ENCODE measurements around the gene MYL5. TPM values are rescaled to one million over a fixed set of nuclear protein-coding genes. Genes with fewer than 3 reads are reported as not detected.

Gene MYL5
- total and polyA plus RNA-seq, 2 of the 13 experiments (the other 11 are each of a cell fraction or from before 2014, with no cell fraction given): 6.5 to 16.0 TPM

DNA sequence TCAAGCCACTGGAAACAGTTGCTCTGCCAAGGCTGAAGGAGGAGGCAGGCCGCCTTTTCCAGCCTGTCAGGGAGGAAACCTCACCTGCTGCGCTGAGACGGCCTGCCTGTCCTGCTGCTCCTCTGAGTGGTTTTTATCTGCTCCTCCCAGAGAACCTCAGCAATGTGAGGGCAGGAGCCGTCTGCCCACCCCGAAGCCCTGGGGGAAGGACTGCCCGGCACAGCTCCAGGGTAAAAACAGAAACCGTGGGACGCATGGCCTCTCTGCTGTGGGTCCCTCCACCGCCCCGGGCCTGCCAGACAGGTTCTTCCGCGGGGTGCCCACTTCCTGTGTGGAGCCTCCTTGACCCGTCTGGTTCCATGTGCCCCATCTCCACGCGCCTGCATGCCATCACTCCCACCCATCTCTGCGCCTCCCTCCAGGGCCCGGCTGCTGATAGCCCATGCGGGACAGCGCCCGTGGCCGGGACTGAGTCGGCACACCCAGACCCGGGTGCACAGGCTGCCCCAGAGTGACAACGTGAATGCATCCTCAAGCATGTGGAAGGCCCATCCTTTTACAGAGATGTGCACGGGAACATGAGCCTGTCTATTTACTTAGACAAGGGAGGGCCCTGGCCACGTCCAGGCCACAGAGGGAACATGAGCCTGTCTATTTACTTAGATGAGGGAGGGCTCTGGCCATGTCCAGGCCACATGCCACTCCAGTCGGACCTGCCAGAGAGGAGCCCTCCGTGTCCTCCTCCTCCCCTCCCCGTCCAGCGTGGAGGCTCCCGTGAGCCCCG lies 18.6 kb downstream of the MYL5 start (continued):
- TF ChIP-seq, protein P1, sequence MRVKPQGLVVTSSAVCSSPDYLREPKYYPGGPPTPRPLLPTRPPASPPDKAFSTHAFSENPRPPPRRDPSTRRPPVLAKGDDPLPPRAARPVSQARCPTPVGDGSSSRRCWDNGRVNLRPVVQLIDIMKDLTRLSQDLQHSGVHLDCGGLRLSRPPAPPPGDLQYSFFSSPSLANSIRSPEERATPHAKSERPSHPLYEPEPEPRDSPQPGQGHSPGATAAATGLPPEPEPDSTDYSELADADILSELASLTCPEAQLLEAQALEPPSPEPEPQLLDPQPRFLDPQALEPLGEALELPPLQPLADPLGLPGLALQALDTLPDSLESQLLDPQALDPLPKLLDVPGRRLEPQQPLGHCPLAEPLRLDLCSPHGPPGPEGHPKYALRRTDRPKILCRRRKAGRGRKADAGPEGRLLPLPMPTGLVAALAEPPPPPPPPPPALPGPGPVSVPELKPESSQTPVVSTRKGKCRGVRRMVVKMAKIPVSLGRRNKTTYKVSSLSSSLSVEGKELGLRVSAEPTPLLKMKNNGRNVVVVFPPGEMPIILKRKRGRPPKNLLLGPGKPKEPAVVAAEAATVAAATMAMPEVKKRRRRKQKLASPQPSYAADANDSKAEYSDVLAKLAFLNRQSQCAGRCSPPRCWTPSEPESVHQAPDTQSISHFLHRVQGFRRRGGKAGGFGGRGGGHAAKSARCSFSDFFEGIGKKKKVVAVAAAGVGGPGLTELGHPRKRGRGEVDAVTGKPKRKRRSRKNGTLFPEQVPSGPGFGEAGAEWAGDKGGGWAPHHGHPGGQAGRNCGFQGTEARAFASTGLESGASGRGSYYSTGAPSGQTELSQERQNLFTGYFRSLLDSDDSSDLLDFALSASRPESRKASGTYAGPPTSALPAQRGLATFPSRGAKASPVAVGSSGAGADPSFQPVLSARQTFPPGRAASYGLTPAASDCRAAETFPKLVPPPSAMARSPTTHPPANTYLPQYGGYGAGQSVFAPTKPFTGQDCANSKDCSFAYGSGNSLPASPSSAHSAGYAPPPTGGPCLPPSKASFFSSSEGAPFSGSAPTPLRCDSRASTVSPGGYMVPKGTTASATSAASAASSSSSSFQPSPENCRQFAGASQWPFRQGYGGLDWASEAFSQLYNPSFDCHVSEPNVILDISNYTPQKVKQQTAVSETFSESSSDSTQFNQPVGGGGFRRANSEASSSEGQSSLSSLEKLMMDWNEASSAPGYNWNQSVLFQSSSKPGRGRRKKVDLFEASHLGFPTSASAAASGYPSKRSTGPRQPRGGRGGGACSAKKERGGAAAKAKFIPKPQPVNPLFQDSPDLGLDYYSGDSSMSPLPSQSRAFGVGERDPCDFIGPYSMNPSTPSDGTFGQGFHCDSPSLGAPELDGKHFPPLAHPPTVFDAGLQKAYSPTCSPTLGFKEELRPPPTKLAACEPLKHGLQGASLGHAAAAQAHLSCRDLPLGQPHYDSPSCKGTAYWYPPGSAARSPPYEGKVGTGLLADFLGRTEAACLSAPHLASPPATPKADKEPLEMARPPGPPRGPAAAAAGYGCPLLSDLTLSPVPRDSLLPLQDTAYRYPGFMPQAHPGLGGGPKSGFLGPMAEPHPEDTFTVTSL (CRISPR knock-in tag; IDR thresholded peaks at IDR 0.05; ENCODE audit: borderline replicate concordance): peak; percentile 50; the same call in 1 of the 2 replicates
- TF ChIP-seq MBD4 (IDR thresholded peaks at IDR 0.05; ENCODE audit: borderline replicate concordance, low read length) (no peak), HOXA5 (CRISPR knock-in tag; IDR thresholded peaks at IDR 0.05) (no peak), ELF3 (CRISPR knock-in tag; IDR thresholded peaks at IDR 0.05) (peak; percentile 73), NR2F6 (IDR thresholded peaks at IDR 0.05) (no peak), NR2F6 (CRISPR knock-in tag; IDR thresholded peaks at IDR 0.05) (peak; percentile 69), ZNF780A (CRISPR knock-in tag; IDR thresholded peaks at IDR 0.05) (no peak), YEATS4 (CRISPR knock-in tag; IDR thresholded peaks at IDR 0.05; ENCODE audit: borderline replicate concordance) (no peak), TBP (CRISPR knock-in tag; IDR thresholded peaks at IDR 0.05) (no peak), SMAD9 (CRISPR knock-in tag; IDR thresholded peaks at IDR 0.05) (no peak), HOXA9 (CRISPR knock-in tag; IDR thresholded peaks at IDR 0.05; ENCODE audit: borderline replicate concordance) (no peak), POLR2AphosphoS2 (IDR thresholded peaks at IDR 0.05; ENCODE audit: low read depth, low read length) (no peak), ZNF496 (CRISPR knock-in tag; IDR thresholded peaks at IDR 0.05; ENCODE audit: insufficient replicate concordance) (no peak), RFX5 (IDR thresholded peaks at IDR 0.05; ENCODE audit: low read depth, low read length) (no peak), FOXK1 (CRISPR knock-in tag; IDR thresholded peaks at IDR 0.05; ENCODE audit: borderline replicate concordance, low read depth) (peak; percentile 60; the same call in 1 of the 2 replicates), MXI1 (IDR thresholded peaks at IDR 0.05; ENCODE audit: borderline replicate concordance, low read depth, low read length) (peak; percentile 61; the same call in 2 of the 3 replicates), ZNF598 (CRISPR knock-in tag; IDR thresholded peaks at IDR 0.05; ENCODE audit: borderline replicate concordance) (no peak; the same call in 1 of the 2 replicates)
- TF ChIP-seq, protein P2, sequence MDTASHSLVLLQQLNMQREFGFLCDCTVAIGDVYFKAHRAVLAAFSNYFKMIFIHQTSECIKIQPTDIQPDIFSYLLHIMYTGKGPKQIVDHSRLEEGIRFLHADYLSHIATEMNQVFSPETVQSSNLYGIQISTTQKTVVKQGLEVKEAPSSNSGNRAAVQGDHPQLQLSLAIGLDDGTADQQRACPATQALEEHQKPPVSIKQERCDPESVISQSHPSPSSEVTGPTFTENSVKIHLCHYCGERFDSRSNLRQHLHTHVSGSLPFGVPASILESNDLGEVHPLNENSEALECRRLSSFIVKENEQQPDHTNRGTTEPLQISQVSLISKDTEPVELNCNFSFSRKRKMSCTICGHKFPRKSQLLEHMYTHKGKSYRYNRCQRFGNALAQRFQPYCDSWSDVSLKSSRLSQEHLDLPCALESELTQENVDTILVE (CRISPR knock-in tag; IDR thresholded peaks at IDR 0.05): peak; percentile 53; the same call in 1 of the 2 replicates
- TF ChIP-seq, protein P3, sequence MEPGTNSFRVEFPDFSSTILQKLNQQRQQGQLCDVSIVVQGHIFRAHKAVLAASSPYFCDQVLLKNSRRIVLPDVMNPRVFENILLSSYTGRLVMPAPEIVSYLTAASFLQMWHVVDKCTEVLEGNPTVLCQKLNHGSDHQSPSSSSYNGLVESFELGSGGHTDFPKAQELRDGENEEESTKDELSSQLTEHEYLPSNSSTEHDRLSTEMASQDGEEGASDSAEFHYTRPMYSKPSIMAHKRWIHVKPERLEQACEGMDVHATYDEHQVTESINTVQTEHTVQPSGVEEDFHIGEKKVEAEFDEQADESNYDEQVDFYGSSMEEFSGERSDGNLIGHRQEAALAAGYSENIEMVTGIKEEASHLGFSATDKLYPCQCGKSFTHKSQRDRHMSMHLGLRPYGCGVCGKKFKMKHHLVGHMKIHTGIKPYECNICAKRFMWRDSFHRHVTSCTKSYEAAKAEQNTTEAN (CRISPR knock-in tag; conservative IDR thresholded peaks at IDR 0.05): peak; percentile 85
- TF ChIP-seq, protein P4, sequence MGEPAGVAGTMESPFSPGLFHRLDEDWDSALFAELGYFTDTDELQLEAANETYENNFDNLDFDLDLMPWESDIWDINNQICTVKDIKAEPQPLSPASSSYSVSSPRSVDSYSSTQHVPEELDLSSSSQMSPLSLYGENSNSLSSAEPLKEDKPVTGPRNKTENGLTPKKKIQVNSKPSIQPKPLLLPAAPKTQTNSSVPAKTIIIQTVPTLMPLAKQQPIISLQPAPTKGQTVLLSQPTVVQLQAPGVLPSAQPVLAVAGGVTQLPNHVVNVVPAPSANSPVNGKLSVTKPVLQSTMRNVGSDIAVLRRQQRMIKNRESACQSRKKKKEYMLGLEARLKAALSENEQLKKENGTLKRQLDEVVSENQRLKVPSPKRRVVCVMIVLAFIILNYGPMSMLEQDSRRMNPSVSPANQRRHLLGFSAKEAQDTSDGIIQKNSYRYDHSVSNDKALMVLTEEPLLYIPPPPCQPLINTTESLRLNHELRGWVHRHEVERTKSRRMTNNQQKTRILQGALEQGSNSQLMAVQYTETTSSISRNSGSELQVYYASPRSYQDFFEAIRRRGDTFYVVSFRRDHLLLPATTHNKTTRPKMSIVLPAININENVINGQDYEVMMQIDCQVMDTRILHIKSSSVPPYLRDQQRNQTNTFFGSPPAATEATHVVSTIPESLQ (CRISPR knock-in tag; conservative IDR thresholded peaks at IDR 0.05): no peak
